AG09319 (cell line): ENCODE data around the gene BICDL1.

Experiments
- DNase-seq: peaks from one replicate; pipeline ENCODE4 v3.0.0-alpha.2; 2010; ENCODE audit warnings: low read depth; ENCODE audit errors: extremely low read depth
- CTCF ChIP-seq: IDR thresholded peaks from 2 replicates; pipeline ENCODE4 v1.5.1; 2011; ENCODE audit warnings: low read depth, mild to moderate bottlenecking, inconsistent platforms, low read length, moderate library complexity

The BICDL1 gene

DNA sequence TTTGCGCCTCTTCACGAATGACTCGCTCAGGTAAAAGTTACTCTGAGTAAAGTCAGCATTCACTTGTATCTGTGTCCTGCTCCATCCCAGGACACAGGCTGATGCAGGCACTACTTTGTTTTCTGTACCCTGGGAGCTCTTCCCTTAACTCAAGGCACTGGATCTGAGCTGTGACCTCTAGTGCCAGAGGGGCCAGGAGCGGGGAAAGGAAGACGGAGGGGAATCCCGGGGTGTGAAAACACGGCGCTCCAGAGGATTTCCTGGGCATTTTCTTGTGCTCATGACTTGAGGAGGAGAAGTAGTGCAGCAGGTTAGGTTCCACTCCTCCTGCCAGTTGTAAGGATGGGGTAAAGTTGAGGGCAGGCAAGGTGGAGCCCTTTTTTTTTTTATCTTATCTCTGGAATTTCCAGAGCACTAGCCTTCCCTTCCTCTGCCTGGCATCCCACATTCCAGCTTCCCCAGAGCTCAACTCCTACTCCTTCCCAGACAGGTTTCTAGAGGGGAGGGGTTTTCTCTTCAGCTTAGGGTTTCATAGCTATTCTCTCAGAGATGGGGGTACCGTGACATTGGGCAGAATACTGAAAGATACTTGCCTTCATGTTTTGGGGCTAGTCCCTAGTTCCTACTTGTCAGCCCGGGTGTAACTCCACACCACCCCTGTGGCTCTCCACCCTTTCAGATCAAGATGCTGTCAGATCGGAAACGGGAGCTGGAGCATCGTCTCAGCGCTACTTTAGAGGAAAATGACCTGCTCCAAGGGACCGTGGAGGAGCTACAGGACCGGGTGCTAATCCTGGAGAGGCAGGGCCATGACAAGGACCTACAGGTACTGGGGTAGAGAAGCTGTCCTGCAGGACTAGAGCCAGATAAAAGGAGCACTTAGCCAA is 75.3 kb downstream of the BICDL1 start:
- no peak for DNase-seq

DNA sequence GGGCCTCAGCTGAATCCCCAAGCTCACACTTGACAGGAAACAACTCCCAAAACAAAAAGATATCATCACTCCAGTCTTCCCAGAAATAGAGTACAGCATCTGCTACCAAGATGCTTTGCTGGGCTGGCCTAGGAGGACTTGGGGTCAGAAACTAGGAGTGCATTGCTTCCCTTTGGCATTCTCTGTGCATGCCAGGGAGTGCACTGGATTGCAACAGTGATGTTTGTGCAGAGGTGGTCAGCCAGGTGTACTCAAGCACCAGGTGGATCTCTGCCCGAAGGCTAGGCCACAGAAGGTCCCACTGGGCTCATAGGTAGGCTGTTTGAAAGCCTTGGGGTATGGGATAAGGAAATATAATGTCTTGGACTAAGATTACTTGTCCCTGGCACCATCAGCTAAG is 76.4 kb downstream of the BICDL1 start:
- no peak for DNase-seq
- TF ChIP-seq CTCF: no peak

More for the DNA sequence above, 75.3 kb downstream of the BICDL1 start:
- TF ChIP-seq CTCF: no peak

DNA sequence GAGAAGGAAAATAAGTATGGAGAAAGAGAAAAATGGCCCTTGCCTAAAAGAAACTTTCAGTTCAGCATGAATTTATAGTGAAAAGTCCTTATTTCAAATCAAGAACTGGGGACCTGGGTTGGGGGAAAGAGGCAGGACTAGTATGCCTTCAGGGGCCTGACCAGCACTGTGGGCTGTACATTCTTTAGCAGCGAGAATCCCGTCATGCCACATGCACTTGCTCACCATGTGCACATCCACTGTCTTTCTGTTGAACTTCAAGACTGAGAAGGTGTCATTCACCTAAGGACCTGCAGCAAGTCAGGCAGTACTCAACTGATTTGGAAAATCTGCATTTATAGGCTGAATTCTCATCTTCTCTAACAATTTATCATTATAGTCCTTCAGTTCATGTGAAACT is 77.3 kb downstream of the BICDL1 start:
- TF ChIP-seq CTCF: no peak
- DNase-seq: no peak

DNA sequence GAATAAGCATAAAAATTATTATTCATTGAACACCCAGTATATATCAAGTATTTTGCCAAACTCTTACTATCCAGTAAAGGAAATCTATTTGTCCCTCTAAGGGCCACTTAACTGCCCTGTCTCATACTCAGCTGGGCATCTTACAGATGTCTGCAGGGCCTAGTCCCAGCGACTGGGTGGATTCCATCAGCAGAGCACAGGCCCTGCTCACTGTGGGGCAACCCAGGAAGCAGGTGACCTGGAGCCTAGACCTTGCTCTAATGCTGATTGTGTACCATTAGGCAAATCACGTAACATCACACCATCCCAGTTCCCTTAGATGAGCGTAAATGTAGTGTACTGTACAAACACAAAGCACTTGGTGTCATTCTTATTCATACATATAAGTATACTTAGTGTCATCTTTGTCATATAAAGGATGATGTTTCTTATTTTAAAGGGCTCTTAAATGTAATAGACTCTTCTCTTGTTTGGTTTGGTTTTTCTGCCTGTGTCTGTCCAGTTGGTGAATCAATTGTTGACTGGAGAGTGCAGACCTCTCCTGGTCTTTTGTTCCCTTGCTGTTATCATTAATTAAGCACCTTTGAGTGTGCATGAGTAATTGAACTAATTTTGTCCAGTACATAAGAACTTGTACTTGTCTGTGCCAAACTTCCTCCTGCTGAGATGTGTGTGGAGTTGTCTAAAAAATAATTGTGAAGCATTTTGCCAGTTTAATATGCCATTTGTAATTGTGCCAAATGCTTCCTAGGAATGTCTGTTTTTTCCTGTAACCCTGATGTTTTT is 78.2 kb downstream of the BICDL1 start:
- DNase-seq: no peak
- TF ChIP-seq CTCF: no peak

DNA sequence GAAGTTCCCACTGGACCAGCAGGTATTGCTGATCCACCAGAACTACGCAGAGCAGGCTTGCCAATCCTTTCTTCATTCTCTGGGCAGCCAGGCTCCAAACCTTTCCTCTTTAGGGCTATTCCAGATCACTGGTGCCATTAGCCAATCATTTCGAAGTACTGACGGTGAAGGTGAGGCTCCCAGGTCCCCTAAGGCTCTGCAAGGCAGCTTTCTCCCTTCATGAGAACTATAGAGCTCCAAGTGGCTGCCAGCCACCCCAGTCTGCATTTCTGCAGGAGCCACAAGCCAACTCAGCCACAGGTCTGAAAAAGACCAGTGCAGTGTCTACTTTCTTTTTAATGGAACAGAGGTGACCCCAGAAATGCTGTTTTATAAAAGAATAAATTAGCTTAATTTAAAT is 78.9 kb downstream of the BICDL1 start:
- no peak for DNase-seq
- TF ChIP-seq CTCF: no peak

DNA sequence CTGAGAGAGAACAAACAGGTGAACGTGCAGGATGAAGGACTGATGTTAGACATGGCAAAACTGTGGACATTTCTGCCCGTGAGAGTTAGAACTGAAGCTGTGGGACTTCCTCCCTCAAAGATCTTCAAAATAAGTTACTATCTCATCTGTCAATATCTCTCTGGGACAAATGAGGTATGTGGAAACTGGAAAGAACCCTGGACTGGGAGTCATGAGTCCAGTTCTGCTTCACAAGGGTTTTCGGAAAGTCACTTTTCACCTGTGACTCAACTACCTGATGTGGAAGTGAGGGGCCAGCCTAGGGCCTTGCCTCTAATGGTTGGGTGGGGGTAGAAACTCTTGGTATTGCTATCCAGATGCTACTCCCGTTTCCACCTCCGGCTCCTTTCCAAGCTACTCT is 80.2 kb downstream of the BICDL1 start:
- DNase-seq: no peak
- TF ChIP-seq CTCF: no peak

- TF ChIP-seq CTCF: no peak
- DNase-seq: no peak
Measured at GRCh38 chr12:120071493-120072020, 82.5 kb downstream of the BICDL1 start.
